Daoy (cell line): Measurements from ENCODE around the gene EBF3. TPM values are rescaled to one million over a fixed set of nuclear protein-coding genes. Genes with fewer than 3 reads are reported as not detected.

Experiments
- DNase-seq: peaks from one replicate; pipeline ENCODE4 v3.0.0-alpha.2; 2015; ENCODE audit warnings: low read depth
- total RNA-seq: library from RNA; depleted of rRNA; stranded (reverse); fragments of >200 nt; shearing (Covaris generic); gene quantifications from 2 replicates; pipeline ENCODE4 v1.2.3, GENCODE V29; 2014

EBF3 gene
- total RNA-seq, 1 experiment from 2014 or later: 3.4 TPM

GRCh38 chr10:129873351-129873750 lies 90.7 kb downstream of the EBF3 start:
- no peak for DNase-seq

DNA sequence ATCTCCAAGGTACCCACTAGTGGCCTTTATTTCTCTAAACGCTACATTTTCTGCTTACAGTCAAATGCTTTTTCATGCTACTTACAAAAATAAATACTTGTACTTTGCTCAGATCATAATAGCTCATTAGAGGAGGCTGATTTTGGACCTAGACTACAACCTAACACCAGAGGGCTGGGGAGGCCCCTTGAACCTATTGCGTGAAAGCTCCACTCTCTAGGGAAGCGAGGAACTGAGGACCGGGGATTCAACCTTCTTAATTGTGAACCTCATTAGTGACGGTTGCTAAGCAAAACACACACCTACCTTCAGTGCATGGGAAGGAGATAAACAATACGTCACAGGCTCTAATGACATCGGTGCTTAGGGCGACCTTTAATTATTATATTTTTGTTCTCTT lies 92.1 kb downstream of the EBF3 start:
- DNase-seq: no peak

GRCh38 chr10:129870961-129871621 lies 93.0 kb downstream of the EBF3 start:
- DNase-seq: peak; percentile 41

DNA sequence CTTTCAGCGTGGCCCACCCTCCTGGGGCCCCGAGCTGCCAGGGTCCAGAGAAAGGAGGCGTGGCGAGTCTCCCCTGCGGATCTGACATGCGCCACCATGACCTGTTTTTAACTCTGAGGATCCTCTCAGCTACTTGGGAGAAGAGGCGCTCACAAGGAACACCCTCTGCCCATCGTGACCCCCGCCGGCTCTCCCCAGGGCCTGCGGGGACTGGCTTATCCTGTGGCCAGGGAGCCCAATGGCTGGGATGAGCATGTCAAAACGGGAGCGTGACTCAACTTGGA lies 93.7 kb downstream of the EBF3 start:
- DNase-seq: no peak

- no peak for DNase-seq
Measured at GRCh38 chr10:129869596-129870473, 94.2 kb downstream of the EBF3 start.

- no peak for DNase-seq
Measured at GRCh38 chr10:129868449-129869035, 95.5 kb downstream of the EBF3 start.

DNA sequence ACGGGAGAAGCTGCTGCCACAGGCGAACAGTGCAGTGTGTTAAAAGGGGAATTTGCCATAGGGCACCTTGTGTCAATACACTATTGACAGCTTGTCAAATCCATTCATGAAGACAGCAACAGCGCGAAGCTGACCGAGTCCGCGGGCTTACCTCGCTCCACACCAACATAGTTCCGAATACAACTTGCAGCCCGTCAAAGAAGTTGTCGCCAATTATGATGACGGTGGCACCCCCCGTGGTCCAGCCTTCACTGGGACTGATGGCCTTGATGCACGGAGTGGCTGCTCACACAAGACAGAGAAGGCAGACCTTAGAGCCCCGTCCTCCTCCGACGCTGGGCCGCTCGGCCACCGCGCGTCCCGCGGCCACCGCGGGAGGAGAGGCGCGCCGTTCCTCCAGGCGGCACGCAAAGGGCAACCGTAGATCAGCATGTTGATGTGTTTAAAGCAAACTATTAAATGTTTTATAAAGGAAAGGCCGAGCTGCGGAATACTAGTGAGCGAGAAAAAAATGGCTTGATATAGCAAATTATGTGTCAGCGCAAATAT lies 96.4 kb downstream of the EBF3 start:
- no peak for DNase-seq

DNA sequence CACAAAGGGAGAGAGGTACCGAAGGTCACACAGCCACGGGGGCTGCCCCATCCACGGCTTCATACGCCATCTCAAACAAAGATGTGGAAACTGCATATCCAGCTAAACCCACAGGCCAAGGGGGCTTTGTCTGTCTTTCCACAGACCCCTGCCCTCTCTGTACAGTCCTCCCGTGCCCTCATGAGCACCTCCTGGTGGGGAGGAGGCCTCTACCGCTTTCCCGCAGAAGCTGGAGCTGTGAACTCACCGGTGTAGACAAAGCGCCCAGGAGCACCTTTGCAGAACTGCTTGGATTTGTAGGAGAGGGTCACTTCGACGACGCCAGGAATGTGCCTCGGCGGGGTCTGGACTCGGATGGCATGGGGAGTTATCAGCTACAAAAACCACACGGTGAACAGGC lies 97.2 kb downstream of the EBF3 start:
- DNase-seq: no peak

DNA sequence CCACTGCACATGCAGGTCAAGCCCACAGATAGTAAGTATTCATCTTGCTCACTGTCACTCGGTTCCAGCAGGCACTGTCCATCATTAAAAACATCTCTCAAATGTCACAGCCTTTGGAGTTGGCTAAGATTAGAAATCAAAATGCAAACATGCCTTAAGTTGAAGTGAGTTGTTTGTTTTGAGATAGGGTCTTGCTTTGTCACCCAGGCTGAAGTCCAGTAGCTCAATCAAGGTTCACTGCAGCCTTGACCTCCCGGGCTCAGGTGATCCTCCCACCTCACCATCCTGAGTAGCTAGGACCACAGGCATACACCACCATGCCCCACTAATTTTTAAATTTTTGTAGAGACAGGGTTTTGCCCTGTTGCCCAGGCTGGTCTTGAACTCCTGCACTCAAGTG lies 98.1 kb downstream of the EBF3 start:
- DNase-seq: no peak

- no peak for DNase-seq
Measured at GRCh38 chr10:129865413-129865812, 98.7 kb downstream of the EBF3 start.

GRCh38 chr10:129864601-129865126 lies 99.4 kb downstream of the EBF3 start:
- peak; percentile 24 for DNase-seq

GRCh38 chr10:129864082-129864481 lies 100.0 kb downstream of the EBF3 start:
- no peak for DNase-seq

- peak; percentile 24 for DNase-seq
Measured at GRCh38 chr10:129863201-129863663, 100.8 kb downstream of the EBF3 start.

DNA sequence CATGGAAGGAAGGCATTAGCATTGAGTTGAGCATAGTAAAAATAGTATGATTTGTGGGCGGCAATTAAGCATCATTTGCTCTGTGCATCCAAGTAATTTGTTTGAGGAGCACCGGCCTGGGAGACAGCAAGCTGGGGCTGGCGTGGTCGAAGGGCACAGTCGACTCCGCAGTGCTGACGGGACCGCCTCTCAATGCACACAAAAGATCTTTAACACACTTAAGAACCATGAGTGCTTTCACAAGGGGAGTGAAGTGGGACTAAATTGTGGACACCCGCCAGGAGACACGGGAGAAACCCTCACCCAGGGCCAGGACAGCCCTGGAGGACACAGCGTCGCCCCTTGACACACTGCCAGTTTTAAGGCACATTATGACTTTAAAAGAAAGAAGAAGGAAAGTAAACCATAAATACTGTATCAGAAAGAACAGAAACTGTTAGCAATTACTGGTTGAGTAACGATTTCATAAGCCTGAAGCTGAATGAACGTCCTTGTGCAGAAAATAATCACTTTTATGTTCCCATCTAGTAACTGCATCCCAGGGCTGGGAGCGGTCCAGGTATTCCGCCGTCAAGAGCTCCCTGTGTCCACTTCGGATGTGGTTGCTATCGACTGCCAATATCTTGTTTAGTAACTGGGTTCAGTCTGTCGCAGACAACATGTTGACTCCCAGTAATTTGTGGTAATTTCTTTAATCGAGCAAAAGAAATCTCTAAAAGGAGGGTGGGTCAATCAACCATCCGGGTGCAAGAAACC lies 102.1 kb downstream of the EBF3 start:
- DNase-seq: no peak

GRCh38 chr10:129860396-129860795 lies 103.7 kb downstream of the EBF3 start:
- DNase-seq: no peak

- no peak for DNase-seq
Measured at GRCh38 chr10:129859536-129859935, 104.5 kb downstream of the EBF3 start.

GRCh38 chr10:129857242-129857960 lies 106.7 kb downstream of the EBF3 start:
- no peak for DNase-seq

DNA sequence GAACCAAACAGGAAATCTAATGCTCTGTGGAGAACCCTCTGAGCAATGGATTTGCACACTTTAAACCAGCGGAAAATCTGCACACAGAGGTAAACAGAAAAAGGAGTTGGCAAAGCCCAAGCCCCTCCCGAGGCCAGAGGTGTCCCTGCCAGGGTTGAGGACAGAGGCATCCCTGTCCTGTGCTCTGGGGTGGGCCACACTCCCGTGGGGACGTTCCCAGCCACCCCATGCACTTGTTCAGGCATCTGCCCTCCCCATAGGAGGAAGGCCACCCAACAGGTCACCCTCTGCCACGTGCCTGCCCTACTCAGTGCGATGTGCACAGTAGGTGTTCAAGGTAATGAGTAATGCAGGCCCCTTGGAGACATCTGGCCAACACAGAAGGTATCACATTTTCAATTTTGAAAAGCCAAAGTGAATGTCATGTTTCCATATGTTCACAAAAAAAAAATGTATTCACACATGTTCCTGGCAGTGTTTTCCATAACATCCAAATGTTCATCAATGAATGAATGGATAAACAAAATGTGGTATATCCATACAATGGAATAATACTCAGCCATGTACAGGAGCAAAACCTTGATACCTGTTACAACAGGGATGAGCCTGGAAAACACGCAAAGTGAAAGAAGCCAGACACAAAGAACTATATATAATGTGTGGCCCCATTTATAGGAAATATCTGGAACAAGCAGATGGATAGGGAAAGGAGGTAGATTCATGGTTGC lies 108.1 kb downstream of the EBF3 start:
- no peak for DNase-seq

GRCh38 chr10:129854796-129855705 lies 109.0 kb downstream of the EBF3 start:
- DNase-seq: peak; percentile 34
